CD4-positive, alpha-beta T cell (primary cell): Measurements from ENCODE around the gene PLEKHA5. TPM values are rescaled to one million over a fixed set of nuclear protein-coding genes. Genes with fewer than 3 reads are reported as not detected.

Source experiments
- ATAC-seq: fragments of 200-7000 bp; cut with Tn5 transposase; one replicate; pipeline ENCODE4 v1.10.0; 2022; ENCODE audit warnings: mild to moderate bottlenecking; ENCODE audit not compliant: poor library complexity
- CTCF ChIA-PET: fragments of 350-600 bp; sonication (Branson Sonifier 250); formaldehyde crosslinking; loops from one replicate; lab custom pipeline; 2021; ENCODE audit warnings: antibody characterized with exemption, inconsistent platforms; lab: Charles Lee
- POLR2A ChIA-PET: fragments of 350-600 bp; sonication (Branson Sonifier 250); formaldehyde crosslinking; loops from one replicate; lab custom pipeline; 2021; ENCODE audit warnings: antibody characterized with exemption, inconsistent platforms; lab: Charles Lee
- DNase-seq, 14 experiments: peaks; one replicate each; pipeline ENCODE4 v3.0.0-alpha.2; 2013 to 2020; ENCODE audit warnings: mixed read lengths in 2 of 14
- H3K27ac ChIP-seq, 2 donors: one replicate each; pipeline versions ENCODE4 v1.5.1 to v1.7.0; 2013; ENCODE audit warnings: low read length in 2 of 2, low read depth in 1 of 2, mild to moderate bottlenecking in 1 of 2
- H3K27me3 ChIP-seq, 2 experiments: 1 replicate in 1 of 2; 2 replicates in 1 of 2; pipeline versions ENCODE4 v1.6.1 to v1.7.0; 2013; ENCODE audit warnings: low read length in 2 of 2, control low read depth in 1 of 2, mild to moderate bottlenecking in 1 of 2, moderate library complexity in 1 of 2; ENCODE audit not compliant: insufficient read depth in 2 of 2, control insufficient read depth in 1 of 2
- H3K36me3 ChIP-seq: one replicate; pipeline ENCODE4 v1.6.1; 2013; ENCODE audit warnings: low read length, control low read depth; ENCODE audit not compliant: insufficient read depth
- H3K4me1 ChIP-seq: one replicate; pipeline ENCODE4 v1.6.1; 2013; ENCODE audit warnings: low read length, control low read depth; ENCODE audit not compliant: insufficient read depth
- H3K4me3 ChIP-seq: one replicate; pipeline ENCODE4 v1.5.1; 2013; ENCODE audit warnings: mild to moderate bottlenecking, low read length, moderate library complexity
- H3K9me3 ChIP-seq, 2 experiments: 1 replicate in 1 of 2; 2 replicates in 1 of 2; pipeline versions ENCODE4 v1.6.1 to v1.7.0; 2013; ENCODE audit warnings: low read length in 2 of 2, mild to moderate bottlenecking in 2 of 2, control low read depth in 1 of 2, moderate library complexity in 1 of 2; ENCODE audit not compliant: control insufficient read depth in 1 of 2, insufficient read depth in 1 of 2
- H3K27ac Mint-ChIP-seq: one replicate; pipeline ENCODE4 v1.8.0; 2020; ENCODE audit warnings: mixed read lengths
- H3K27me3 Mint-ChIP-seq: one replicate; pipeline ENCODE4 v1.8.0; 2021; ENCODE audit warnings: mixed read lengths
- H3K36me3 Mint-ChIP-seq: one replicate; pipeline ENCODE4 v1.8.0; 2021; ENCODE audit warnings: low read depth, mixed read lengths
- H3K4me1 Mint-ChIP-seq: one replicate; pipeline ENCODE4 v1.8.0; 2021; ENCODE audit warnings: low read depth, mixed read lengths
- H3K4me3 Mint-ChIP-seq: one replicate; pipeline ENCODE4 v1.8.0; 2020; ENCODE audit warnings: mild to moderate bottlenecking, mixed read lengths
- H3K9me3 Mint-ChIP-seq: one replicate; pipeline ENCODE4 v1.8.0; 2020; ENCODE audit warnings: mixed read lengths
- CTCF ChIP-seq: fragments of 200-600 bp; IDR thresholded peaks from one replicate; pipeline ENCODE4 v1.8.0; 2022; ENCODE audit warnings: antibody characterized with exemption, mild to moderate bottlenecking
- intact Hi-C, 2 experiments: fragments of 100-400 bp; cut with DNase I in 1 of 2; cut with micrococcal nuclease in 1 of 2; formaldehyde crosslinking; loops; one replicate each; pipeline versions ENCODE4 v1.15.1 to v1.9.0; 2023 to 2025; cut with DNase I, micrococcal nuclease
- total RNA-seq, 174 experiments: library from RNA in 2 of 174; stranded (reverse) in 2 of 174; gene quantifications; one replicate each; pipeline ENCODE4 v1.2.3 and lab custom pipeline; 2021 to 2026

The PLEKHA5 gene
- total RNA-seq, 2 experiments from 2014 or later = 4.5 to 5.4 TPM

GRCh38 chr12:19306366-19306765, 176.8 kb downstream of the PLEKHA5 start:
- H3K4me1 ChIP-seq = no peaks in the 10 kb centered on the region
- Mint-ChIP-seq H3K9me3 (no peaks in the 10 kb centered on the region), H3K27me3 (no peaks in the 10 kb centered on the region), H3K4me1 (no peaks in the 10 kb centered on the region), H3K4me3 (no peak overlapping the region), H3K27ac (no peak overlapping the region), H3K36me3 (no peaks in the 10 kb centered on the region)
- H3K36me3 ChIP-seq = no peaks in the 10 kb centered on the region
- intact Hi-C loops = no loop called here
- peak in 1 of 14 experiments; percentile 8 for DNase-seq
- no peak for TF ChIP-seq CTCF
- ATAC-seq = no peak
- H3K9me3 ChIP-seq = peaks cover 0 to 6% of the 10 kb centered on the region in 2 experiments
- POLR2A ChIA-PET = no interaction called here
- H3K4me3 ChIP-seq = no peak overlapping the region
- H3K27ac ChIP-seq = no peak overlapping the region
- no peaks in the 10 kb centered on the region for H3K27me3 ChIP-seq
- CTCF ChIA-PET = no interaction called here

GRCh38 chr12:19307451-19307850, 177.9 kb downstream of the PLEKHA5 start:
- POLR2A ChIA-PET = no interaction called here
- DNase-seq (no peak), ATAC-seq (no peak)
- no peaks in the 10 kb centered on the region for H3K9me3 Mint-ChIP-seq
- H3K27me3 Mint-ChIP-seq = no peaks in the 10 kb centered on the region
- no peak overlapping the region for H3K27ac Mint-ChIP-seq
- no peak overlapping the region for H3K27ac ChIP-seq
- CTCF ChIA-PET = no interaction called here
- TF ChIP-seq CTCF = no peak
- H3K9me3 ChIP-seq = peaks cover 0 to 6% of the 10 kb centered on the region in 2 experiments
- no peaks in the 10 kb centered on the region for H3K36me3 ChIP-seq
- H3K36me3 Mint-ChIP-seq = no peaks in the 10 kb centered on the region
- H3K4me3 Mint-ChIP-seq = no peak overlapping the region
- no peak overlapping the region for H3K4me3 ChIP-seq
- intact Hi-C loops = no loop called here
- H3K4me1 ChIP-seq = no peaks in the 10 kb centered on the region
- no peaks in the 10 kb centered on the region for H3K4me1 Mint-ChIP-seq
- no peaks in the 10 kb centered on the region for H3K27me3 ChIP-seq

GRCh38 chr12:19311165-19311564, 181.6 kb downstream of the PLEKHA5 start:
- H3K27ac Mint-ChIP-seq = no peak overlapping the region
- intact Hi-C loops = no loop called here
- ChIA-PET POLR2A (no interaction called here), CTCF (interaction anchor here (0.6 kb wide), 1 partner anchor 40 kb away, joined by 3 read pairs; no protein-coding TSS in a partner anchor)
- H3K27me3 Mint-ChIP-seq = no peaks in the 10 kb centered on the region
- TF ChIP-seq CTCF = no peak
- Histone ChIP-seq H3K9me3 (peaks cover 0 to 5% of the 10 kb centered on the region in 2 experiments), H3K27me3 (no peaks in the 10 kb centered on the region), H3K4me1 (no peaks in the 10 kb centered on the region), H3K36me3 (no peaks in the 10 kb centered on the region), H3K4me3 (no peak overlapping the region), H3K27ac (no peak overlapping the region)
- H3K9me3 Mint-ChIP-seq = no peaks in the 10 kb centered on the region
- ATAC-seq = no peak
- H3K4me1 Mint-ChIP-seq = no peaks in the 10 kb centered on the region
- DNase-seq = no peak
- no peak overlapping the region for H3K4me3 Mint-ChIP-seq
- no peaks in the 10 kb centered on the region for H3K36me3 Mint-ChIP-seq
